ENCODE data around the gene GIPR.

The GIPR gene

DNA sequence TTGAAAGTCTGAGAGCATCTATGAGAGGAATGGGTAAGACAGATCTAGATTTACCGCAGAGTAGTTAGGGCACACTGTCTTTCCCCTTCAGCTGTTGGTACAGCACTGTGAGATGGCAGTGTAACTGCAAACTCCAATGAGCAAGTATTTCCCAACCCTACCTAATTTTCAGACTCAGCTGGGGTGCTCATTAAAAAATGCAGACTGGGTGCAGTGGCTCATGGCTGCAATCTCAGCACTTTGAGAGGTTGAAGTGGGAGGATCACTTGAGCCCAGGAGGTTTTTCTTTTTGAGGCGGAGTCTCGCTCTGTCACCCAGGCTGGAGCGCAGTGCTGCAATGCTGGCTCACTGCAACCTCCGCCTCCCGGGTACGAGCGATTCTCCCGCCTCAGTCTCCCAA lies 37.1 kb downstream of the GIPR start:
- Histone ChIP-seq H3K36me3 (ENCODE audit: control insufficient read depth, insufficient read depth, low read length) (peaks cover 22% of the 10 kb centered on the region), H3K27me3 (replicated peaks; ENCODE audit: control insufficient read depth, insufficient read depth, low read length) (no peaks in the 10 kb centered on the region), H3K4me3 (replicated peaks; ENCODE audit: low read depth, low read length) (no peak overlapping the region)
- TF ChIP-seq, protein P1, sequence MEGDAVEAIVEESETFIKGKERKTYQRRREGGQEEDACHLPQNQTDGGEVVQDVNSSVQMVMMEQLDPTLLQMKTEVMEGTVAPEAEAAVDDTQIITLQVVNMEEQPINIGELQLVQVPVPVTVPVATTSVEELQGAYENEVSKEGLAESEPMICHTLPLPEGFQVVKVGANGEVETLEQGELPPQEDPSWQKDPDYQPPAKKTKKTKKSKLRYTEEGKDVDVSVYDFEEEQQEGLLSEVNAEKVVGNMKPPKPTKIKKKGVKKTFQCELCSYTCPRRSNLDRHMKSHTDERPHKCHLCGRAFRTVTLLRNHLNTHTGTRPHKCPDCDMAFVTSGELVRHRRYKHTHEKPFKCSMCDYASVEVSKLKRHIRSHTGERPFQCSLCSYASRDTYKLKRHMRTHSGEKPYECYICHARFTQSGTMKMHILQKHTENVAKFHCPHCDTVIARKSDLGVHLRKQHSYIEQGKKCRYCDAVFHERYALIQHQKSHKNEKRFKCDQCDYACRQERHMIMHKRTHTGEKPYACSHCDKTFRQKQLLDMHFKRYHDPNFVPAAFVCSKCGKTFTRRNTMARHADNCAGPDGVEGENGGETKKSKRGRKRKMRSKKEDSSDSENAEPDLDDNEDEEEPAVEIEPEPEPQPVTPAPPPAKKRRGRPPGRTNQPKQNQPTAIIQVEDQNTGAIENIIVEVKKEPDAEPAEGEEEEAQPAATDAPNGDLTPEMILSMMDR (IDR thresholded peaks at IDR 0.05; ENCODE audit: insufficient read depth, low read length, poor library complexity, severe bottlenecking): no peak
- no peak for DNase-seq (ENCODE audit: extremely low read depth, insufficient read length)

DNA sequence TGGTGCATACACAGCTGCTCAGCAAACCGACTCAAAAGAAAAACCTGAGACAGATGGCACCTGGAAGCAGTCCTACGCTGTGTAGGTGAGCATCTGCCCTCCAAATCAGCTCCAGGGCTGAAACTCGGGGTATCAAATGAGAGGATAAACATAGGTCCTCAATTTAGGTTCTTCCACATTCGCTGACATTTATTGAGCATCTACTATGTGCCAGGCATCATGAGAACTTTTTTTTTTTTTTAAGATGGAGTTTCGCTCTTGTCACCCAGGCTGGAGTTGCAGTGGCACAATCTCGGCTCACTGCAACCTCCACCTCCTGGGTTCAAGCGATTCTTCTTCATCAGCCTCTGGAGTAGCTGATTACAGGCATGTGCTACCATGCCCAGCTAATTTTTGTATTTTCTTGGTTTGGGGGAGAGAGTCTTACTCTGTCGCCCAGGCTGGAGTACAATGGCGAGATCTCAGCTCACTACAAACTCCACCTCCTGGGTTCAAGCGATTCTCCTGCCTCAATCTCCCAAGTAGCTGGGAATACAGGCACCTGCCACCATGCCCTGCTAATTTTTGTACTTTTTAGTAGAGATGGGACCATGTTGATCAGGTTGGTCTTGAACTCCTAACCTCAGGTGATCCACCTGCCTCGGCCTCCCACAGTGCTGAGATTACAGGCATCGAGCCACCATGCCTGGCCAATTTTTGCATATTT lies 37.8 kb downstream of the GIPR start:
- Histone ChIP-seq H3K36me3 (ENCODE audit: control insufficient read depth, insufficient read depth, low read length) (peaks cover 25% of the 10 kb centered on the region), H3K4me3 (replicated peaks; ENCODE audit: low read depth, low read length) (no peak overlapping the region), H3K27me3 (replicated peaks; ENCODE audit: control insufficient read depth, insufficient read depth, low read length) (no peaks in the 10 kb centered on the region)
- TF ChIP-seq, protein P1 (IDR thresholded peaks at IDR 0.05; ENCODE audit: insufficient read depth, low read length, poor library complexity, severe bottlenecking): no peak
- DNase-seq (ENCODE audit: extremely low read depth, insufficient read length): no peak

DNA sequence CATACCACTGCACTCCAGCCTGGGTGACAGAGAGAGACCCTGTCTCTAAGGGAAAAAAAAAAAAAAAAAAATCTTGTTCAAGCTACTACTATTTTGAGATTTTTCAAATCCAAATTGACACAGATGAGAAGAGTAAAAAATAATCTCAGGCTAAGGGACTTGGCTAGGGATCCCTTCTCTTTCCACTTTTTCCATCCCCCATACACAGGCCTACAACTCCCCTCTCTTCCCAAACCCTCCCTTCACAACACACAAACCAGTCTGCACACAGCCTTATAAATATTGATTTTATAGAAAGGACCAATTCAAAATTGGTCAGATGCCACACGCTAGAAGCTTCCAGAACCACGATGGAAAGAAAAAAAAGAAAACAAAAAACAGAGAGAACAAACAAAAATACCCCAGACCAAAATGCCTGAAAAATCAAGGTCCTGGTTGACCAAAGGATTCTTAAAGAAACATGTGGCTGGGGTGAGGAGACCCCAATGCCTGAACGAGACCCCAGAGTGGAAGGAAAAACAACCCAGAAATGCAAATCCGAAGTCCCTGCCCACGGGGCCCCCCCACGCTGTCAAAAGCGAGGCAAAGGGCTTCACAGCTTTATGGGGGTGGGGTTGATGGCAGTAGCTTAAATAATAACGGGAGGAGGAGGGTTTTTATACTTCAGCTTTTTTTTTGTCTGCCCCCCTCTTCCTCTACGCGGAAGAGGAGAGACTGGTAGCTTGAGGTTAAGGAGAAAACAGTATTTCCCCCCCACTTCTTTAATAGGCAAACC lies 42.5 kb downstream of the GIPR start:
- Histone ChIP-seq H3K27me3 (replicated peaks; ENCODE audit: control insufficient read depth, insufficient read depth, low read length) (no peaks in the 10 kb centered on the region), H3K4me3 (replicated peaks; ENCODE audit: low read depth, low read length) (no peak overlapping the region), H3K36me3 (ENCODE audit: control insufficient read depth, insufficient read depth, low read length) (peaks cover 25% of the 10 kb centered on the region)
- TF ChIP-seq, protein P1 (IDR thresholded peaks at IDR 0.05; ENCODE audit: insufficient read depth, low read length, poor library complexity, severe bottlenecking): no peak
- DNase-seq (ENCODE audit: extremely low read depth, insufficient read length): no peak

DNA sequence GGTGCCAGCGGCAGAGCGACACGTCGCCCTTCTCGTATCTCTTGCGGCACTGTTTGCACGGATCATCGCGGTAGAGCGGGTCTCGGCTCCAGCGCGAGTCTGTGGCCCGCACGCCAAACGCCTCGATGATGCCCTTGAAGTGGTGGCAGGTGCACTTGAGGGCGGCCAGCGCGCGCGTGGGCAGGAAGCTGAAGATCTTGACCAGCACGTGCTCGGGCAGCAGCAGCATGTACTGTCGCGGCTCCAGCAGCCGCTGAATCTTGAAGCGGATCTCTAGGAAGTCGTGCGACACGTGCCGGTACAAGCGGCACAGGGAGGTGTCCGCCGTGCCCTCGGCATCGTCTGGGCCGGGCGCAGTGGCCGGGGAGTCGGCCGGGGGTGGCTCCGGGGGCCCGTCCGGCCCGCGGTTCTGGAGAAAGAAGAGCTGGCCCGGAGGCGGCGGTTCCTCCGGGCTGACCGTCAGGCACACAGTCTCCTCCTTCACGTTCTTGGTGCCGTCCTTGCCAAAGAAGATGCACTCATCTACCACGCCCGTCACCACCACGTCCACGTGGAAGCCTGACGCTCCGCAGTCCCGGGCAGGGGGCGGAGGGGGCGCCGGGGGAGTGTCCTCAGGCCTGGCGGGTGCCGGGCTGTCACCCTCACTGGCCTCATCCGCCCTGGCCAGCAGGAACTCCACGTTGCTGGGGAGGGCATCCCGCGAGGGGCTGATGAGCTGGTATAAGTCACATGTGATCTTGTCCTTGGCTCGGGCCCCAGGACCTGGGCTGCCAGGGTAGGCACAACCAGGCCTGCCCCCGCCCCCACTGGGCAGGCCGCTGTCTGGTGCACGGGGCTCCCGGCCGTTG lies 44.1 kb downstream of the GIPR start:
- Histone ChIP-seq H3K27me3 (replicated peaks; ENCODE audit: control insufficient read depth, insufficient read depth, low read length) (no peaks in the 10 kb centered on the region), H3K36me3 (ENCODE audit: control insufficient read depth, insufficient read depth, low read length) (peaks cover 23% of the 10 kb centered on the region), H3K4me3 (replicated peaks; ENCODE audit: low read depth, low read length) (no peak overlapping the region)
- DNase-seq (ENCODE audit: extremely low read depth, insufficient read length): no peak
- TF ChIP-seq, protein P1 (IDR thresholded peaks at IDR 0.05; ENCODE audit: insufficient read depth, low read length, poor library complexity, severe bottlenecking): no peak

DNA sequence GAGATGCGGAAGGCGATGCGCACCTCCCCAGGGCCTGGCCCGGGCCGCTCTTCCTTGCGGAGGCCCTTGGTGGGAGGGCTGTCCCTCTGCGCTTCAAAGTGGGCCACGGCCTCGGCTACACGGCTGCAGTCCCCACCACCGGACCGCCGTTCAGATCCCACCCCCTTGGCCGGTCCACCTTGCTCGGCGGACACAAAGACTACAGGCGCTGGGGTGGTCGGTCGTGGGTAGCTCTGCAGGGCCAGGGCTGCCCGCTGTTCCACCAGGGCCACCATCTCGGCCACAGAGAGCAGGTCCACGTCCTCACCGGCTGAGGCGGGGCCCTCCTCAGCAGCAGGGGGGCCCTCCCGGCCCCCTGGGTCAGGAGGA lies 44.7 kb downstream of the GIPR start:
- DNase-seq (ENCODE audit: extremely low read depth, insufficient read length): no peak
- Histone ChIP-seq H3K36me3 (ENCODE audit: control insufficient read depth, insufficient read depth, low read length) (peaks cover 23% of the 10 kb centered on the region), H3K27me3 (replicated peaks; ENCODE audit: control insufficient read depth, insufficient read depth, low read length) (no peaks in the 10 kb centered on the region), H3K4me3 (replicated peaks; ENCODE audit: low read depth, low read length) (no peak overlapping the region)
- TF ChIP-seq, protein P1 (IDR thresholded peaks at IDR 0.05; ENCODE audit: insufficient read depth, low read length, poor library complexity, severe bottlenecking): no peak

All from GM06990 (cell line).